ENCODE data around the gene CNIH2.

DNA sequence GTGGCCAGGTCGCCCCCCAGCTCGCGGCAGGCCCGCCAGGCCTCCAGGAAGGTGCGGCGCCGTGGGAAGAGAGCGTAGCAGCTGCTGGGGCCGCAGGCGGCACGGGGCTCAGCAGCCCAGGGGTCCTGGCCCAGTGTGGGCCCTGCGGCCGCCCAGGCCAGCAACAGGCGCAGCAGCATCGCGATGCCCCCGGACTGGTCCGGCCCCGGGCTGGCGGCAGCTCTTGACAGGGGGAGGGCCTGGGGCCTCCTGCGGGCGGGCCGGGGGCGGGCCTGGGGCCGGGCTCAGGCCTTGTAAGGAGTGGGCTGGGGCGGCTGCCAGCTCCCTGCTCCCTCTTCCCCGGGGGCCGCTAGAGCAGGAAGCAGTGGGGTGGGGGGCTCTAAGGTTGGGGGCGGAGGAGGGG is 38.9 kb downstream of the CNIH2 start, which contains the start of gene CD248:
- no peak for TF ChIP-seq EZH2 (IDR thresholded peaks at IDR 0.05; ENCODE audit: borderline replicate concordance, insufficient read depth, low read depth, low read length, poor library complexity, severe bottlenecking)
- TF ChIP-seq, protein P1, sequence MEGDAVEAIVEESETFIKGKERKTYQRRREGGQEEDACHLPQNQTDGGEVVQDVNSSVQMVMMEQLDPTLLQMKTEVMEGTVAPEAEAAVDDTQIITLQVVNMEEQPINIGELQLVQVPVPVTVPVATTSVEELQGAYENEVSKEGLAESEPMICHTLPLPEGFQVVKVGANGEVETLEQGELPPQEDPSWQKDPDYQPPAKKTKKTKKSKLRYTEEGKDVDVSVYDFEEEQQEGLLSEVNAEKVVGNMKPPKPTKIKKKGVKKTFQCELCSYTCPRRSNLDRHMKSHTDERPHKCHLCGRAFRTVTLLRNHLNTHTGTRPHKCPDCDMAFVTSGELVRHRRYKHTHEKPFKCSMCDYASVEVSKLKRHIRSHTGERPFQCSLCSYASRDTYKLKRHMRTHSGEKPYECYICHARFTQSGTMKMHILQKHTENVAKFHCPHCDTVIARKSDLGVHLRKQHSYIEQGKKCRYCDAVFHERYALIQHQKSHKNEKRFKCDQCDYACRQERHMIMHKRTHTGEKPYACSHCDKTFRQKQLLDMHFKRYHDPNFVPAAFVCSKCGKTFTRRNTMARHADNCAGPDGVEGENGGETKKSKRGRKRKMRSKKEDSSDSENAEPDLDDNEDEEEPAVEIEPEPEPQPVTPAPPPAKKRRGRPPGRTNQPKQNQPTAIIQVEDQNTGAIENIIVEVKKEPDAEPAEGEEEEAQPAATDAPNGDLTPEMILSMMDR (IDR thresholded peaks at IDR 0.05): no peak
